ENCODE measurements around the gene ITPR3. TPM values are rescaled to one million over a fixed set of nuclear protein-coding genes. Genes with fewer than 3 reads are reported as not detected.

The ITPR3 gene
- total RNA-seq, 1 experiment from 2014 or later: 38.9 TPM

Small RNA genes lying within 50 kb of the gene (small RNA-seq; reads per million reads assigned to genes)
- 0 reads per million in 2 experiments for gene MIR3934

Other genes with a start within 250 kb of the ITPR3 start
- gene KIFC1, start 229.5 kb upstream of the ITPR3 start, total RNA-seq (2014; rRNA removed; shearing (Covaris generic)): 14.7 and 16.9 TPM in 2 replicates
- gene PHF1, start 210.3 kb upstream of the ITPR3 start, total RNA-seq (2014; rRNA removed; shearing (Covaris generic)): 15.9 and 18.8 TPM in 2 replicates
- gene CUTA, start 203.2 kb upstream of the ITPR3 start, total RNA-seq (2014; rRNA removed; shearing (Covaris generic)): 132 and 160 TPM in 2 replicates
- 1.2 TPM in 2 replicates for gene SYNGAP1, start 201.3 kb upstream of the ITPR3 start, total RNA-seq (2014; rRNA removed; shearing (Covaris generic))
- 5.2 and 6.4 TPM in 2 replicates for gene ZBTB9, start 166.7 kb upstream of the ITPR3 start, total RNA-seq (2014; rRNA removed; shearing (Covaris generic))
- 13.2 and 14.6 TPM in 2 replicates for gene BAK1, start 41.0 kb upstream of the ITPR3 start, total RNA-seq (2014; rRNA removed; shearing (Covaris generic))
- gene UQCC2, start 90.4 kb downstream of the ITPR3 start, total RNA-seq (2014; rRNA removed; shearing (Covaris generic)): 29.2 and 40.8 TPM in 2 replicates
- gene IP6K3, start 125.6 kb downstream of the ITPR3 start, total RNA-seq (2014; rRNA removed; shearing (Covaris generic)): not detected in 2 replicates
- gene LEMD2, start 167.8 kb downstream of the ITPR3 start, total RNA-seq (2014; rRNA removed; shearing (Covaris generic)): 39.6 and 40.9 TPM in 2 replicates
- not detected in 2 replicates for gene MLN, start 182.7 kb downstream of the ITPR3 start, total RNA-seq (2014; rRNA removed; shearing (Covaris generic))

Measured in NCI-H460 (cell line).